CD4-positive, alpha-beta T cell (primary cell): Measurements from ENCODE around the gene DPYSL4. TPM values are rescaled to one million over a fixed set of nuclear protein-coding genes. Genes with fewer than 3 reads are reported as not detected.
"Not testable (repeated sequence)": the region's sequence is repeated elsewhere in the genome, so short reads cannot be mapped to it uniquely, and the experiment has no call there.

Source experiments
- ATAC-seq: fragments of 200-7000 bp; cut with Tn5 transposase; one replicate; pipeline ENCODE4 v1.10.0; 2022; ENCODE audit warnings: mild to moderate bottlenecking; ENCODE audit not compliant: poor library complexity
- CTCF ChIA-PET: fragments of 350-600 bp; sonication (Branson Sonifier 250); formaldehyde crosslinking; loops from one replicate; lab custom pipeline; 2021; ENCODE audit warnings: antibody characterized with exemption, inconsistent platforms; lab: Charles Lee
- POLR2A ChIA-PET: fragments of 350-600 bp; sonication (Branson Sonifier 250); formaldehyde crosslinking; loops from one replicate; lab custom pipeline; 2021; ENCODE audit warnings: antibody characterized with exemption, inconsistent platforms; lab: Charles Lee
- DNase-seq, 14 experiments: peaks; one replicate each; pipeline ENCODE4 v3.0.0-alpha.2; 2013 to 2020; ENCODE audit warnings: mixed read lengths in 2 of 14
- H3K27ac ChIP-seq, 2 donors: one replicate each; pipeline versions ENCODE4 v1.5.1 to v1.7.0; 2013; ENCODE audit warnings: low read length in 2 of 2, low read depth in 1 of 2, mild to moderate bottlenecking in 1 of 2
- H3K27me3 ChIP-seq, 2 experiments: 1 replicate in 1 of 2; 2 replicates in 1 of 2; pipeline versions ENCODE4 v1.6.1 to v1.7.0; 2013; ENCODE audit warnings: low read length in 2 of 2, control low read depth in 1 of 2, mild to moderate bottlenecking in 1 of 2, moderate library complexity in 1 of 2; ENCODE audit not compliant: insufficient read depth in 2 of 2, control insufficient read depth in 1 of 2
- H3K36me3 ChIP-seq: one replicate; pipeline ENCODE4 v1.6.1; 2013; ENCODE audit warnings: low read length, control low read depth; ENCODE audit not compliant: insufficient read depth
- H3K4me1 ChIP-seq: one replicate; pipeline ENCODE4 v1.6.1; 2013; ENCODE audit warnings: low read length, control low read depth; ENCODE audit not compliant: insufficient read depth
- H3K4me3 ChIP-seq: one replicate; pipeline ENCODE4 v1.5.1; 2013; ENCODE audit warnings: mild to moderate bottlenecking, low read length, moderate library complexity
- H3K9me3 ChIP-seq, 2 experiments: 1 replicate in 1 of 2; 2 replicates in 1 of 2; pipeline versions ENCODE4 v1.6.1 to v1.7.0; 2013; ENCODE audit warnings: low read length in 2 of 2, mild to moderate bottlenecking in 2 of 2, control low read depth in 1 of 2, moderate library complexity in 1 of 2; ENCODE audit not compliant: control insufficient read depth in 1 of 2, insufficient read depth in 1 of 2
- H3K27ac Mint-ChIP-seq: one replicate; pipeline ENCODE4 v1.8.0; 2020; ENCODE audit warnings: mixed read lengths
- H3K27me3 Mint-ChIP-seq: one replicate; pipeline ENCODE4 v1.8.0; 2021; ENCODE audit warnings: mixed read lengths
- H3K36me3 Mint-ChIP-seq: one replicate; pipeline ENCODE4 v1.8.0; 2021; ENCODE audit warnings: low read depth, mixed read lengths
- H3K4me1 Mint-ChIP-seq: one replicate; pipeline ENCODE4 v1.8.0; 2021; ENCODE audit warnings: low read depth, mixed read lengths
- H3K4me3 Mint-ChIP-seq: one replicate; pipeline ENCODE4 v1.8.0; 2020; ENCODE audit warnings: mild to moderate bottlenecking, mixed read lengths
- H3K9me3 Mint-ChIP-seq: one replicate; pipeline ENCODE4 v1.8.0; 2020; ENCODE audit warnings: mixed read lengths
- CTCF ChIP-seq: fragments of 200-600 bp; IDR thresholded peaks from one replicate; pipeline ENCODE4 v1.8.0; 2022; ENCODE audit warnings: antibody characterized with exemption, mild to moderate bottlenecking
- intact Hi-C, 2 experiments: fragments of 100-400 bp; cut with DNase I in 1 of 2; cut with micrococcal nuclease in 1 of 2; formaldehyde crosslinking; loops; one replicate each; pipeline versions ENCODE4 v1.15.1 to v1.9.0; 2023 to 2025; cut with DNase I, micrococcal nuclease
- total RNA-seq, 174 experiments: library from RNA in 2 of 174; stranded (reverse) in 2 of 174; gene quantifications; one replicate each; pipeline ENCODE4 v1.2.3 and lab custom pipeline; 2021 to 2026

Gene DPYSL4
- total RNA-seq, 2 experiments from 2014 or later = 0.64 to 0.96 TPM

- H3K4me3 ChIP-seq = no peak overlapping the region
- ChIA-PET CTCF (no interaction called here), POLR2A (no interaction called here)
- H3K27me3 ChIP-seq = no peaks in the 10 kb centered on the region
- peaks cover 5 to 30% of the 10 kb centered on the region in 2 experiments for H3K9me3 ChIP-seq
- H3K4me3 Mint-ChIP-seq = no peak overlapping the region
- no peaks in the 10 kb centered on the region for H3K4me1 Mint-ChIP-seq
- intact Hi-C loops = no loop called here
- H3K36me3 ChIP-seq = peaks cover 3% of the 10 kb centered on the region
- no peak for ATAC-seq
- no peak for TF ChIP-seq CTCF
- H3K36me3 Mint-ChIP-seq = peaks cover 41% of the 10 kb centered on the region
- peaks cover 14% of the 10 kb centered on the region for H3K9me3 Mint-ChIP-seq
- no peak overlapping the region for H3K27ac ChIP-seq
- H3K4me1 ChIP-seq = no peaks in the 10 kb centered on the region
- H3K27me3 Mint-ChIP-seq = no peaks in the 10 kb centered on the region
- no peak for DNase-seq
- no peak overlapping the region for H3K27ac Mint-ChIP-seq
These were observed 26.1 kb downstream of the DPYSL4 start for GRCh38 chr10:132212816-132213215.

GRCh38 chr10:132213917-132214316 is 27.2 kb downstream of the DPYSL4 start:
- H3K4me1 Mint-ChIP-seq = no peaks in the 10 kb centered on the region
- H3K27me3 Mint-ChIP-seq = no peaks in the 10 kb centered on the region
- ChIA-PET POLR2A (no interaction called here), CTCF (no interaction called here)
- Histone ChIP-seq H3K27me3 (no peaks in the 10 kb centered on the region), H3K4me1 (no peaks in the 10 kb centered on the region), H3K36me3 (peaks cover 3% of the 10 kb centered on the region), H3K9me3 (peaks cover 5 to 33% of the 10 kb centered on the region in 2 experiments), H3K27ac (no peak overlapping the region), H3K4me3 (no peak overlapping the region)
- peaks cover 14% of the 10 kb centered on the region for H3K9me3 Mint-ChIP-seq
- no peak for TF ChIP-seq CTCF
- DNase-seq (no peak), ATAC-seq (no peak)
- no peak overlapping the region for H3K4me3 Mint-ChIP-seq
- intact Hi-C loops = no loop called here
- H3K36me3 Mint-ChIP-seq = peaks cover 48% of the 10 kb centered on the region
- H3K27ac Mint-ChIP-seq = no peak overlapping the region

- H3K27me3 ChIP-seq, H3K27ac ChIP-seq, H3K4me1 Mint-ChIP-seq, H3K4me1 ChIP-seq, H3K36me3 ChIP-seq, H3K27ac Mint-ChIP-seq, ATAC-seq, intact Hi-C loops, POLR2A ChIA-PET, H3K4me3 Mint-ChIP-seq, CTCF ChIA-PET, DNase-seq, H3K4me3 ChIP-seq, H3K27me3 Mint-ChIP-seq: not testable (repeated sequence)
- peaks cover 5 to 33% of the 10 kb centered on the region in 2 experiments for H3K9me3 ChIP-seq
- H3K9me3 Mint-ChIP-seq = peaks cover 14% of the 10 kb centered on the region
- peaks cover 57% of the 10 kb centered on the region for H3K36me3 Mint-ChIP-seq
These were observed 29.7 kb downstream of the DPYSL4 start for GRCh38 chr10:132216441-132216840.

GRCh38 chr10:132219486-132219885 is 32.7 kb downstream of the DPYSL4 start:
- no peak overlapping the region for H3K4me3 ChIP-seq
- peaks cover 5 to 24% of the 10 kb centered on the region in 2 experiments for H3K9me3 ChIP-seq
- Mint-ChIP-seq H3K4me1 (peaks cover 4% of the 10 kb centered on the region), H3K9me3 (peaks cover 7% of the 10 kb centered on the region), H3K27me3 (no peaks in the 10 kb centered on the region), H3K36me3 (peaks cover 36% of the 10 kb centered on the region), H3K4me3 (no peak overlapping the region), H3K27ac (no peak overlapping the region)
- ATAC-seq = no peak
- H3K27ac ChIP-seq = no peak overlapping the region
- H3K36me3 ChIP-seq = no peaks in the 10 kb centered on the region
- intact Hi-C loops = no loop called here
- ChIA-PET CTCF (no interaction called here), POLR2A (no interaction called here)
- no peaks in the 10 kb centered on the region for H3K27me3 ChIP-seq
- DNase-seq = no peak
- TF ChIP-seq CTCF = no peak
- H3K4me1 ChIP-seq = peaks cover 7% of the 10 kb centered on the region
